ENCODE measurements around the gene COPG2. TPM values are rescaled to one million over a fixed set of nuclear protein-coding genes. Genes with fewer than 3 reads are reported as not detected.

Gene COPG2
- total and polyA plus RNA-seq, 2 of the 4 experiments (the other 2 are of a cell fraction) = 18.1 to 50.0 TPM

GRCh38 chr7:130598056-130598455, 70.5 kb downstream of the COPG2 start:
- no peak for ATAC-seq (ENCODE audit: low read depth)
- no peak overlapping the region for H3K56ac ChIP-seq (ENCODE audit: extremely low read depth, insufficient read depth, low read length)
- no peak overlapping the region for H3K4ac ChIP-seq (ENCODE audit: low read depth, low read length)
- H3K4me2 ChIP-seq (ENCODE audit: low read depth, low read length) = no peak overlapping the region
- H2BK15ac ChIP-seq (ENCODE audit: low read depth, low read length) = no peak overlapping the region
- H3K36me3 ChIP-seq (ENCODE audit: control insufficient read depth, insufficient read depth, low read length) = no peaks in the 10 kb centered on the region
- ChIA-PET CTCF (no interaction called here), POLR2A (ENCODE audit: unreplicated experiment) (no interaction called here)
- H2AFZ ChIP-seq (replicated peaks; ENCODE audit: low read length, poor library complexity) = no peak overlapping the region
- no peak overlapping the region for H3K4me3 ChIP-seq (ENCODE audit: insufficient read depth, low read depth, low read length)
- H2AK5ac ChIP-seq (ENCODE audit: low read depth, low read length) = no peak overlapping the region
- WGBS, 2 experiments (ENCODE audit: extremely low coverage in 2 of 2, insufficient read length in 1 of 2) = no CpG with 5 or more reads among the region's 3 CpGs
- H4K8ac ChIP-seq (ENCODE audit: low read depth in 2 of 2, low read length in 2 of 2) = no peak overlapping the region
- BruUV-seq (replicated peaks) = no TSS peak
- H3K4me1 ChIP-seq (ENCODE audit: control insufficient read depth, insufficient read depth, low read length) = no peaks in the 10 kb centered on the region
- H3K9ac ChIP-seq (ENCODE audit: low read depth, low read length) = no peak overlapping the region
- no peaks in the 10 kb centered on the region for H4K20me1 ChIP-seq (ENCODE audit: insufficient read depth, low read length)
- no peaks in the 10 kb centered on the region for H3K79me1 ChIP-seq (ENCODE audit: low read depth in 1 of 2, low read length in 2 of 2)
- peaks cover 3% of the 10 kb centered on the region for H3K9me1 ChIP-seq (ENCODE audit: insufficient read depth, low read length)
- no peak overlapping the region for H3K14ac ChIP-seq (replicated peaks; ENCODE audit: low read depth, low read length)
- no peaks in the 10 kb centered on the region for H3K27me3 ChIP-seq (ENCODE audit: control insufficient read depth, insufficient read depth, low read length)
- H2BK120ac ChIP-seq (ENCODE audit: low read depth, low read length) = no peak overlapping the region
- H3K27ac ChIP-seq (ENCODE audit: insufficient read depth, low read length) = no peak overlapping the region
- H2BK20ac ChIP-seq (ENCODE audit: low read depth, low read length) = no peak overlapping the region
- dilution Hi-C loops (cut with HindIII; ENCODE audit: low sequenced_read_pairs, unreplicated experiment) = no loop called here
- intact Hi-C loops (cut with micrococcal nuclease) = no loop called here
- no peaks in the 10 kb centered on the region for H3K9me3 ChIP-seq (ENCODE audit: control insufficient read depth, insufficient read depth, low read length)
- no peak overlapping the region for H4K91ac ChIP-seq (ENCODE audit: insufficient read depth, low read depth, low read length)
- H2BK5ac ChIP-seq (ENCODE audit: low read depth, low read length, poor library complexity, severe bottlenecking) = no peak overlapping the region
- in situ Hi-C loops (cut with MboI; ENCODE audit: low sequenced_read_pairs) = no loop called here
- no peak overlapping the region for H4K5ac ChIP-seq (ENCODE audit: low read depth, low read length)
- H3K23ac ChIP-seq (ENCODE audit: low read depth, low read length) = no peak overlapping the region
- no peak overlapping the region for H2AK9ac ChIP-seq (replicated peaks; ENCODE audit: low read depth, low read length, poor library complexity)
- TF ChIP-seq CHD1 (IDR thresholded peaks at IDR 0.05; ENCODE audit: low read depth, low read length) (no peak), FOS (IDR thresholded peaks at IDR 0.05; ENCODE audit: low read depth, low read length) (no peak), RCOR1 (IDR thresholded peaks at IDR 0.05; ENCODE audit: insufficient replicate concordance, low read length) (no peak), RAD21 (IDR thresholded peaks at IDR 0.05; ENCODE audit: low read length) (no peak), NFE2L2 (IDR thresholded peaks at IDR 0.05; ENCODE audit: low read depth, low read length) (no peak), BHLHE40 (IDR thresholded peaks at IDR 0.05; ENCODE audit: low read depth, low read length) (no peak), POLR2A (IDR thresholded peaks at IDR 0.05; ENCODE audit: low read depth, low read length) (no peak), RFX5 (IDR thresholded peaks at IDR 0.05; ENCODE audit: low read depth, low read length) (no peak), MAZ (IDR thresholded peaks at IDR 0.05; ENCODE audit: borderline replicate concordance, low read depth, low read length) (no peak), MXI1 (IDR thresholded peaks at IDR 0.05; ENCODE audit: borderline replicate concordance, low read depth, low read length) (no peak), MAFK (IDR thresholded peaks at IDR 0.05; ENCODE audit: low read depth, low read length) (no peak), CEBPB (IDR thresholded peaks at IDR 0.05; ENCODE audit: low read depth, low read length) (no peak), SMC3 (IDR thresholded peaks at IDR 0.05; ENCODE audit: low read depth, low read length) (no peak)
- TF ChIP-seq, protein P1, sequence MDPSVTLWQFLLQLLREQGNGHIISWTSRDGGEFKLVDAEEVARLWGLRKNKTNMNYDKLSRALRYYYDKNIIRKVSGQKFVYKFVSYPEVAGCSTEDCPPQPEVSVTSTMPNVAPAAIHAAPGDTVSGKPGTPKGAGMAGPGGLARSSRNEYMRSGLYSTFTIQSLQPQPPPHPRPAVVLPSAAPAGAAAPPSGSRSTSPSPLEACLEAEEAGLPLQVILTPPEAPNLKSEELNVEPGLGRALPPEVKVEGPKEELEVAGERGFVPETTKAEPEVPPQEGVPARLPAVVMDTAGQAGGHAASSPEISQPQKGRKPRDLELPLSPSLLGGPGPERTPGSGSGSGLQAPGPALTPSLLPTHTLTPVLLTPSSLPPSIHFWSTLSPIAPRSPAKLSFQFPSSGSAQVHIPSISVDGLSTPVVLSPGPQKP (IDR thresholded peaks at IDR 0.05; ENCODE audit: borderline replicate concordance, low read depth, low read length) = no peak
- TF ChIP-seq, protein P2, sequence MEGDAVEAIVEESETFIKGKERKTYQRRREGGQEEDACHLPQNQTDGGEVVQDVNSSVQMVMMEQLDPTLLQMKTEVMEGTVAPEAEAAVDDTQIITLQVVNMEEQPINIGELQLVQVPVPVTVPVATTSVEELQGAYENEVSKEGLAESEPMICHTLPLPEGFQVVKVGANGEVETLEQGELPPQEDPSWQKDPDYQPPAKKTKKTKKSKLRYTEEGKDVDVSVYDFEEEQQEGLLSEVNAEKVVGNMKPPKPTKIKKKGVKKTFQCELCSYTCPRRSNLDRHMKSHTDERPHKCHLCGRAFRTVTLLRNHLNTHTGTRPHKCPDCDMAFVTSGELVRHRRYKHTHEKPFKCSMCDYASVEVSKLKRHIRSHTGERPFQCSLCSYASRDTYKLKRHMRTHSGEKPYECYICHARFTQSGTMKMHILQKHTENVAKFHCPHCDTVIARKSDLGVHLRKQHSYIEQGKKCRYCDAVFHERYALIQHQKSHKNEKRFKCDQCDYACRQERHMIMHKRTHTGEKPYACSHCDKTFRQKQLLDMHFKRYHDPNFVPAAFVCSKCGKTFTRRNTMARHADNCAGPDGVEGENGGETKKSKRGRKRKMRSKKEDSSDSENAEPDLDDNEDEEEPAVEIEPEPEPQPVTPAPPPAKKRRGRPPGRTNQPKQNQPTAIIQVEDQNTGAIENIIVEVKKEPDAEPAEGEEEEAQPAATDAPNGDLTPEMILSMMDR (conservative IDR thresholded peaks at IDR 0.05; ENCODE audit: low read depth, low read length) = no peak
- TF ChIP-seq, protein P3, sequence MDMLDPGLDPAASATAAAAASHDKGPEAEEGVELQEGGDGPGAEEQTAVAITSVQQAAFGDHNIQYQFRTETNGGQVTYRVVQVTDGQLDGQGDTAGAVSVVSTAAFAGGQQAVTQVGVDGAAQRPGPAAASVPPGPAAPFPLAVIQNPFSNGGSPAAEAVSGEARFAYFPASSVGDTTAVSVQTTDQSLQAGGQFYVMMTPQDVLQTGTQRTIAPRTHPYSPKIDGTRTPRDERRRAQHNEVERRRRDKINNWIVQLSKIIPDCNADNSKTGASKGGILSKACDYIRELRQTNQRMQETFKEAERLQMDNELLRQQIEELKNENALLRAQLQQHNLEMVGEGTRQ (IDR thresholded peaks at IDR 0.05; ENCODE audit: low read depth, low read length) = no peak
- no peak overlapping the region for H3K18ac ChIP-seq (ENCODE audit: low read depth, low read length)
- no peak for DNase-seq
